ENCODE measurements around the gene L2HGDH.

Gene L2HGDH

GRCh38 chr14:50213795-50214194 lies 98.2 kb downstream of the L2HGDH start:
- Histone ChIP-seq H3K36me3 (ENCODE audit: insufficient read depth) (no peaks in the 10 kb centered on the region), H3K4me1 (ENCODE audit: low read depth, poor library complexity, severe bottlenecking) (no peaks in the 10 kb centered on the region), H3K9ac (no peak overlapping the region), H3K27ac (no peak overlapping the region), H3K79me2 (ENCODE audit: insufficient read depth, low read depth) (no peaks in the 10 kb centered on the region), H3K4me3 (IDR thresholded peaks at IDR 0.05; ENCODE audit: insufficient read depth, low read depth, low read length) (no peak overlapping the region), H3K27me3 (ENCODE audit: insufficient read depth, low read depth) (no peaks in the 10 kb centered on the region), H2AFZ (ENCODE audit: low read depth) (no peak overlapping the region), H4K20me1 (ENCODE audit: insufficient read depth) (no peaks in the 10 kb centered on the region), H3K4me2 (no peak overlapping the region)
- TF ChIP-seq, protein P1, sequence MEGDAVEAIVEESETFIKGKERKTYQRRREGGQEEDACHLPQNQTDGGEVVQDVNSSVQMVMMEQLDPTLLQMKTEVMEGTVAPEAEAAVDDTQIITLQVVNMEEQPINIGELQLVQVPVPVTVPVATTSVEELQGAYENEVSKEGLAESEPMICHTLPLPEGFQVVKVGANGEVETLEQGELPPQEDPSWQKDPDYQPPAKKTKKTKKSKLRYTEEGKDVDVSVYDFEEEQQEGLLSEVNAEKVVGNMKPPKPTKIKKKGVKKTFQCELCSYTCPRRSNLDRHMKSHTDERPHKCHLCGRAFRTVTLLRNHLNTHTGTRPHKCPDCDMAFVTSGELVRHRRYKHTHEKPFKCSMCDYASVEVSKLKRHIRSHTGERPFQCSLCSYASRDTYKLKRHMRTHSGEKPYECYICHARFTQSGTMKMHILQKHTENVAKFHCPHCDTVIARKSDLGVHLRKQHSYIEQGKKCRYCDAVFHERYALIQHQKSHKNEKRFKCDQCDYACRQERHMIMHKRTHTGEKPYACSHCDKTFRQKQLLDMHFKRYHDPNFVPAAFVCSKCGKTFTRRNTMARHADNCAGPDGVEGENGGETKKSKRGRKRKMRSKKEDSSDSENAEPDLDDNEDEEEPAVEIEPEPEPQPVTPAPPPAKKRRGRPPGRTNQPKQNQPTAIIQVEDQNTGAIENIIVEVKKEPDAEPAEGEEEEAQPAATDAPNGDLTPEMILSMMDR (conservative IDR thresholded peaks at IDR 0.05; ENCODE audit: low read depth, low read length): no peak

DNA sequence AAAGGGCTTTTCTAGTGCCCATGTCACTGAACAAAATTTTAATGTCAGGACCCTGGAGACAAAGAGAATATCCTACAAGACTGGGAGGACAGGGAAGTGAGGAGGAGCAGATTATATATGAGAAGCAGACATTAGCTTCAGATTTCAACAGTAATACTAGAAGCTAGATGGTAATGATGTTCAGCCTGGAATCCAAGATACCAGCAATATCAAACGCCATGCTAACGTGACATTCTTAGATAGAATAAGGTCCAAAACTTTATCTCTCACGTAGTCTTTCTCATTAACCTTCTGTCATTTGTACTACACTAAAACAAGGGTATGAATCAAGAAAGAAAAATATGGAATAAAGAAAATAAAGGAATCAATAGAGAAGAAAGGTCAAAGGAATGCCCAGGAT lies 99.3 kb downstream of the L2HGDH start:
- Histone ChIP-seq H3K4me1 (ENCODE audit: low read depth, poor library complexity, severe bottlenecking) (no peaks in the 10 kb centered on the region), H4K20me1 (ENCODE audit: insufficient read depth) (no peaks in the 10 kb centered on the region), H3K79me2 (ENCODE audit: insufficient read depth, low read depth) (no peaks in the 10 kb centered on the region), H2AFZ (ENCODE audit: low read depth) (no peak overlapping the region), H3K27me3 (ENCODE audit: insufficient read depth, low read depth) (no peaks in the 10 kb centered on the region), H3K4me3 (IDR thresholded peaks at IDR 0.05; ENCODE audit: insufficient read depth, low read depth, low read length) (no peak overlapping the region), H3K36me3 (ENCODE audit: insufficient read depth) (no peaks in the 10 kb centered on the region), H3K27ac (no peak overlapping the region), H3K4me2 (no peak overlapping the region), H3K9ac (no peak overlapping the region)
- TF ChIP-seq, protein P1 (conservative IDR thresholded peaks at IDR 0.05; ENCODE audit: low read depth, low read length): no peak

GRCh38 chr14:50210074-50210473 lies 102.0 kb downstream of the L2HGDH start:
- Histone ChIP-seq H3K9ac (no peak overlapping the region), H2AFZ (ENCODE audit: low read depth) (no peak overlapping the region), H3K4me1 (ENCODE audit: low read depth, poor library complexity, severe bottlenecking) (no peaks in the 10 kb centered on the region), H4K20me1 (ENCODE audit: insufficient read depth) (no peaks in the 10 kb centered on the region), H3K4me2 (no peak overlapping the region), H3K4me3 (IDR thresholded peaks at IDR 0.05; ENCODE audit: insufficient read depth, low read depth, low read length) (no peak overlapping the region), H3K27me3 (ENCODE audit: insufficient read depth, low read depth) (no peaks in the 10 kb centered on the region), H3K79me2 (ENCODE audit: insufficient read depth, low read depth) (no peaks in the 10 kb centered on the region), H3K36me3 (ENCODE audit: insufficient read depth) (no peaks in the 10 kb centered on the region), H3K27ac (no peak overlapping the region)
- TF ChIP-seq, protein P1 (conservative IDR thresholded peaks at IDR 0.05; ENCODE audit: low read depth, low read length): no peak

DNA sequence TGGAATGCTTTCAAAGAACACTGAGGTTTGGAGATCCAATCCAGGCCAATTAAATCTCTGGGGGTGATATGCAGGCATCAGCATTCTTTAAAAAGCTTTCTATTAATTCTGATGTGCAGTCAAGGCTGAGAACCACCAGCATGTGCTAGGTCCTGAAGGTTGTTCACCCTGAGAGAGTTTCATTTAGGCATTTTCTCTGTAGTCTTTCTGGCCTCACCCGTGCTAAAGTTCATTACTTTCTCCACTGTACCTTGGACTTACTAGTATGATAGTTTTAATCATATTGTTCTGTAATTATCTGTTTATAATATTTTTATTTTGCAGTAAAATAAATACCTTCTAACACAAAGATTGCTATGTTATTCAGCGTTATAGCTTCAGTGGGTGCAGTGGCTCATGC lies 113.5 kb downstream of the L2HGDH start:
- no peak overlapping the region for H3K27ac ChIP-seq
- H3K27me3 ChIP-seq (ENCODE audit: insufficient read depth, low read depth): no peaks in the 10 kb centered on the region
- H3K4me3 ChIP-seq (IDR thresholded peaks at IDR 0.05; ENCODE audit: insufficient read depth, low read depth, low read length): no peak overlapping the region
- H3K9ac ChIP-seq: no peak overlapping the region
- no peak overlapping the region for H2AFZ ChIP-seq (ENCODE audit: low read depth)
- no peak overlapping the region for H3K4me2 ChIP-seq
- peaks cover 9% of the 10 kb centered on the region for H3K4me1 ChIP-seq (ENCODE audit: low read depth, poor library complexity, severe bottlenecking)
- no peaks in the 10 kb centered on the region for H3K36me3 ChIP-seq (ENCODE audit: insufficient read depth)
- TF ChIP-seq, protein P1 (conservative IDR thresholded peaks at IDR 0.05; ENCODE audit: low read depth, low read length): no peak
- no peaks in the 10 kb centered on the region for H4K20me1 ChIP-seq (ENCODE audit: insufficient read depth)
- H3K79me2 ChIP-seq (ENCODE audit: insufficient read depth, low read depth): no peaks in the 10 kb centered on the region

Measured in KMS-11 (cell line).